Caki2 (cell line): ENCODE results near the gene ADAMTS7. TPM values are rescaled to one million over a fixed set of nuclear protein-coding genes. Genes with fewer than 3 reads are reported as not detected.
"Not testable (repeated sequence)": the region's sequence is repeated elsewhere in the genome, so short reads cannot be mapped to it uniquely, and the experiment has no call there.

Source experiments
- DNase-seq: peaks from one replicate; pipeline ENCODE4 v3.0.0-alpha.2; 2015; ENCODE audit warnings: low read depth
- in situ Hi-C: cut with HindIII; loops from 2 replicates; pipeline ENCODE4 v1.10.0; 2016; ENCODE audit warnings: low sequenced_read_pairs, low pct_unique_long_range_greater_than_20kb, mixed read lengths
- total RNA-seq: library from RNA; depleted of rRNA; stranded (reverse); fragments of >200 nt; shearing (Covaris generic); gene quantifications from 2 replicates; pipeline ENCODE4 v1.2.3, GENCODE V29; 2014; ENCODE audit warnings: low replicate concordance

The ADAMTS7 gene
- total RNA-seq, 1 experiment from 2014 or later: 4.6 TPM

DNA sequence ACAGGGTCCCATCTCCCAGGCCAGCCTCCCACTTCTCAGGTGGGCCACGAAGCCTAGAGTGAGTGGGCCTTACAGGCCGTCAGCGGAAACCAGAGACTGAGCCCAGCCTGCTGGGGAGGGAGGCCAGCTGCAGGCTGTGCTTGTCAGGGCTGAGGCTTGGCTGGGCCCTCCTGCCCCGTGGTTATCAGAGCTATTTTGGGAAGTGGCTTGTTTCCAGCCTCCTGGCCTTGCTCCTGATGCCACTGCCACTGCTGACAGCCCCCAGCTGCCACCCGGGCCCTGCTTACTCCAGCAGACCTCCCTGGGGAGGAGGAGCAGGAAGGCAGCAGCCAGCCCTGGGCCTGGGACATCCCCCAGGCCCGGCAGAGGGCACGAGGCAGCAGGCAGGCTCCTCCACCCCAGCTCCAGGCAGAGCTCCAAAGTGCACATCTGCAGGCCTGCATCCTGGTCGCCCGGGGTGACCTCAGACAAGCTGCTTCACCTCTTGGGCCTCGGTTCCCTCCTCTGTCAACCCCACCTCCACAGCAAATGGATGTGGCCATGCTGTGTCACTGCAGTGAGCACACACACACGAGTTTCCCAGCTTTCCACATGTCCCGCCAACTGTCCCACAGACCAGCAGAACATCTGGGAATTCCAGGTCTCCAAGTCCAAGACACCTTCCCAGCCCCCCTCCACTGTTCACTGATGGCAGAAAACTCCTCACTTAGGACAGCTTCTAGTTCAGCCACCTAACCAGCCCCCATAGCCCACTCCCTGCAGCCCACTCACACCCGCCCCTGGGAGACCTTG lies 51.0 kb downstream of the ADAMTS7 start:
- in situ Hi-C loops, DNase-seq: not testable (repeated sequence)

- in situ Hi-C loops, DNase-seq: not testable (repeated sequence)
Observed at GRCh38 chr15:78759361-78759998, 51.8 kb downstream of the ADAMTS7 start.

- DNase-seq, in situ Hi-C loops: not testable (repeated sequence)
Observed at GRCh38 chr15:78758486-78759200, 52.6 kb downstream of the ADAMTS7 start.

DNA sequence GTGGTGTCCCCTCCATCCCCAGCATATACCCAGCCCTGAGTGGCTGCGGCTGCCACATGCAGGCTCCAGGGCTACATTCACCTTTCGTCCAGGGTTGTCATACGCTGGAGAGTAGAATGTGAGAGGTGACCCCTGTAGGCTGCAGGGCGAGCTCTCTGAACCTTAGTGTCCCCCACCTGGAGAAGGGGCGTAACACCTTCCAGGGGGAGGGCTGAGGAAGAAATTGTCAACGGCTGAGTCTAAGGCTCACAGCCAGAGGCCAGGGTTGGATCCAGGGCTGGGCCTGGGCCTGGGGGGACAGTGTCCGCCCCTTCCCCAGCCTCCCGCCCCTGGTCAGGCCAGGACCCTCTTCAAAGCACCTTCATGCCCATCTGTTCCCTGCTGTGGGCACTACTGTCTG lies 53.2 kb downstream of the ADAMTS7 start:
- DNase-seq, in situ Hi-C loops: not testable (repeated sequence)

- no peak for DNase-seq
- in situ Hi-C loops: no loop called here
Observed at GRCh38 chr15:78757636-78757905, 53.7 kb downstream of the ADAMTS7 start.

- DNase-seq: peak; percentile 36
- in situ Hi-C loops: not testable (repeated sequence)
Observed at GRCh38 chr15:78756781-78757635, 54.3 kb downstream of the ADAMTS7 start.

DNA sequence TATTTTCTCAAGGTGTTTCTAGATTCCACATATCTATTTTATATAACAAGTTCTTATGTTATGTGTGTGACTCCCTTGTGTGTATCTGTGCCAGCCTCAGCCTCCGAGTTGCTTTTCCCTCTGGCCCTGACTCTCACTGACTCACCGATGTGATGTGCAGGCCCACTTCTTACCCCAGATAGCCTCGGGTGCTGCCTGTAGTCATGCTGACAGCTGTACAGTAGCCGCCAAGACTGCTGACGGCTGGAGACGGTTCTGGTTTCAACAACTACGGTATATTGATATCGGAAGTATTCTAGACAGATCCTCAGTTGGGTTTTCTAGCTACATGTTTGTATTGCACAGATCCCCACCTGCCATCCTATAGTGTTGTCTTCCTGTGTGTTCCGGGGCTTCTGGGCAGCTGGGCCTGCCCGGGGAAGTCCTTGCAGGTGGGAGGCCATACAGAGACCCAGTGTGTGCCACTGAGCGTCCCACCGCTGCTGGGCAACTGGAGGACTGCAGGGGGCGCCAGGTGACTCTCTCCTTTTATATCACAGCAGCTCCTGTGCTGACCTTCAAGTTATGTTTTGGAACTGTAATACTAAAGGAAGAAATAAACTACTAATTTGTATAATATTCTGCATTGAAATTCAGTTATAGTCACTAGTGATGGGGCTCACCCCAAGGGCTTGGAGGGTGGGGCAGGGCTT lies 55.2 kb downstream of the ADAMTS7 start:
- DNase-seq, in situ Hi-C loops: not testable (repeated sequence)

DNA sequence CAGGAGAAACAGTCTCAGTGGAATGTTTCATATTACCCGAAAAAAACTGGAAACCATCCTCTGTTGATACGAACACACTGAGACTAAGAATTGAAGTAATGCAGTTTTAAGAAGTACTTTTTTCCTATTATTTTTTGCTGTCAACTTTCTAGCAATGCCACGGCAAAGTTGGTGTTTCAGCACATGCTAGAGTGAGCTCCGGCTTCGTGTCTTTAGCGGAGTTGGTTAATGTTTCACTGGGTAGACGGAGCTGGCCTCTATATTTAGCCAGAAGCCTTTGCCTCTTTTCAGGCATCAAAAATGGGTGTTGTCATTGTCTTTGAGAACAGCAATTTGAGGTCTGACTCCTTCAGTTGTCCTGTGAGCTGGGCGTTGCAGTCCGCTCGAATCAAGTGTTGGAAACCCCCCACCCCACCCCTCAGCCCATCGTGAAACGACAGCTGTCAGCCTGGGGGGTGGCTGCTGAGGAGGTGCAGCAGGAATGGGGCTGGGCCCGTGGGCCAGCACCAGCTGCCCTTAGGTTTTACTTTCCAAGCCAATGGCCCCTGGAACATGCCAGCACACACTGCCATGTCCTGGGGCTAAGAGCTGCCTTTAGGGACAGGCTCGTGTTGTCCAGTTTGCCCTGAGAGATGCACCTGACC lies 56.5 kb downstream of the ADAMTS7 start:
- in situ Hi-C loops: not testable (repeated sequence)
- peak; percentile 29 for DNase-seq

GRCh38 chr15:78753751-78754535 lies 57.3 kb downstream of the ADAMTS7 start:
- in situ Hi-C loops: not testable (repeated sequence)

DNA sequence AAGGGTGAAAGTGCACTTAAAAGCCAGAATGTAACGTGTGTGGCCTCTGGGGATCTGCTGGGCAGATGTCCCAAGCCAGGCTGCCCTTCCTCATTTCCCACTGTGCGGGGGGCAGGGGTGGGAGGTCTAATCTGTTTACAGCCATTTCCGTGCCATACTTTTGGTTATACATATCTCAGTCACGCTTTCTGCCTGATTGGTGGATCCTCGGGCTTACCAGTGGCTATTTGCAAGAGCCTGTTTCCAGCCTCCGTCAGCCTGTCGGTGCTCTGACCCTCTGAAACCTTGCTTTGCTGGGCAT lies 58.0 kb downstream of the ADAMTS7 start:
- DNase-seq, in situ Hi-C loops: not testable (repeated sequence)

More at GRCh38 chr15:78753751-78754535, 57.3 kb downstream of the ADAMTS7 start:
- not testable (repeated sequence) for DNase-seq

DNA sequence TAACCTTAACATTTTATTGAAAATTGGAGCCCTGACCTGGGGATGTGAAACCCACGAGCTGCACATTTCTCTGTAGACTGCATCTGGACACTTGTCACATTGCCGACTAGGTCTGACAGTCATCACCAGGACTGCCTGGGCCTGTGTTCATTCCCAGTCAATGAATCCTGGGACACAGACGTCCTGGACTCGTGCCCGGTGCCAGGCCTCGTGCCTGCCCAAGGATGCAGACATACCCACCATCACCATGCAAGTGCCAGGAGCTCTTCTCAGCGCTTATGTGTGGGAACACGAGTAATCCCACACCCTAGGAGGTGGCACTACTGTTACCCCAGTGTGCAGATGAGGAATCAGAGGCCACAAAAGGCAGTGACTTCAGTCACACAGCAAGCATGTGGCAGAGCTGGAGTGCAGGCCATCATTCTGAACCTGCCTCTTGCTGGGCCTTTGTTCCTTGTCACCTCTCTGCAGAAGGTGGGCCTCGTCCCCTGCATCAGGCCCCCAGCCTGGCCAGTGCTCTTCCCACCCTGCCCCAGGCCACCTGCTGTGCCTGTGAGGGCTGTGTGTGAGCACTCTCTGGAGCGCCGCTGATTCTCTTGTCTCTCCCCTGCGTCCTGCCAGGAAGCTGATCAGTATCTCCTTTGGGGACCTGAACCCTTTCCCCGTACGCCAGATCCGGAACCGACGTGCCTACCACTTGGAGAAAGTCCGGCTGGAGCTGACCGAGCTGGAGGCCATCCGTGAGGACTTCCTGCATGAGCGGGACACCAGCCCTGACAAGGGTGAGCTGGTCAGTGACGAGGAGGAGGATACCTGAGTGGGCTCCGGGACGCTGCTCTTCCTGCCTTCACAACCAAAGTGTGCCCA lies 58.5 kb downstream of the ADAMTS7 start:
- DNase-seq: no peak

DNA sequence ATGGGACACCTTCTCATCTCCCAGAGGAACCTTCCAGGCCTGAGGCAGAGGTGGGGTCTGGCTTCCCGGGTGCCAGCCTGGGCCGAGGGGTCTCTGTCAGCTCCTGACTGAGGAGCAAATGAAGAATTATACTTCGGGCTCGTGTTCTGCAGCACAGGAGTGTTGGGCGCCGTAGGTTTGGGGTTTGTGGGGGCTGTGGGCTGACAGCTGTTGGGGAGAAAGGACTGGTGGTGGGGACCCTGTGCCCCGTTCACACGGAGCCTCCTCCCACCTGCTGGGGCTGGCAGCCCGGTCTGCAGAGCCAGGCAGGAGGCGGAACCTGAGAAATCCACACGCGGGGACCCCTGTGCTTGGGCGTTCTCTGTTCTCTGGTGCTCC lies 59.7 kb downstream of the ADAMTS7 start:
- no peak for DNase-seq
- in situ Hi-C loops: no loop called here

More for the DNA sequence above, 58.5 kb downstream of the ADAMTS7 start:
- in situ Hi-C loops: no loop called here

DNA sequence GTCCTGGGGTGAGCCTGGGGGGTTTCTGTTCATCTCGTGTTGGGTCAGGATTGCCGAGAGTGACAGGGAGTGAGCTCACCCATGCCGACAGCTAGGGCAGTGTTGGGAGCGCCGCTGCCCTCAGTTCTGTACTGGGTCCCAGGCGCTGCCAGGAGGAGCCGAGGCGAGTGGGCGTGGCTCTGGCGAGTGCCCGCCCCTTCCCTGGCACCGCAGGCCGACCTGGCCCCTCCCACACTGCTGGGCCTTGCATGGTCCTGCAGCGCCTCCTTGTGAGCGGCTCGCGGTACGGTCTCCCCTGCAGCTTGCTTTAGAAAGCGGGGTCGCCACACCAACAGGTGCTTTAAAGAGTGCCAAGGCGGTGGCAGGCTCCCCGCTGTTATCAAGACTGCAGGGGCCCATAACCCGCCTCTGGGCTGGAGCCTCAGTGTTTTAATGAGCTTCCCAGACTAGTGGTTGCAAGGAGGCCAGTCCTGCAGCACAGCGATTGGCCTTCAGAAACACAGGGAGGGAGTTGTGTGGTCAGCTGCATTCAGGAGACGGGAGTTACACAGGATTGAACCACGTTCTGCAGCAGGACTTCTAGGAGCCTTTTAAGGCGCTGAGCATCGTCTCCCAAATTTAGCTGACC lies 60.2 kb downstream of the ADAMTS7 start:
- peak; percentile 78 for DNase-seq
- in situ Hi-C loops: not testable (repeated sequence)

GRCh38 chr15:78750566-78750965 lies 60.7 kb downstream of the ADAMTS7 start:
- DNase-seq: no peak
- in situ Hi-C loops: no loop called here

GRCh38 chr15:78749831-78750230 lies 61.4 kb downstream of the ADAMTS7 start:
- DNase-seq: no peak
- in situ Hi-C loops: no loop called here

GRCh38 chr15:78747877-78748276 lies 63.4 kb downstream of the ADAMTS7 start:
- DNase-seq, in situ Hi-C loops: not testable (repeated sequence)
